Thoracic aorta (tissue), 2 donors: ENCODE results near the gene MDC1. TPM values are rescaled to one million over a fixed set of nuclear protein-coding genes. Genes with fewer than 3 reads are reported as not detected.
"Not testable (repeated sequence)": the region's sequence is repeated elsewhere in the genome, so short reads cannot be mapped to it uniquely, and the experiment has no call there.

Experiments
- ATAC-seq: fragments of 150-250 bp; one replicate; pipeline ENCODE4 v1.8.0; 2017; ENCODE audit warnings: low read depth; ENCODE audit not compliant: insufficient number of reproducible peaks, low FRiP score
- DNase-seq: peaks from one replicate; pipeline ENCODE4 v3.0.0-alpha.2; 2020; ENCODE audit warnings: low spot score
- H3K27ac ChIP-seq, 2 donors: fragments of 200-600 bp; sonication (generic); 1 replicate in 1 of 2; 2 replicates in 1 of 2; pipeline ENCODE4 v1.5.1; 2016; ENCODE audit warnings: mild to moderate bottlenecking in 2 of 2, moderate library complexity in 2 of 2
- H3K27me3 ChIP-seq: fragments of 200-600 bp; sonication (generic); replicated peaks from 2 replicates; pipeline ENCODE4 v1.6.0; 2016; ENCODE audit warnings: mild to moderate bottlenecking; ENCODE audit not compliant: insufficient read depth
- H3K36me3 ChIP-seq: fragments of 200-600 bp; sonication (generic); one replicate; pipeline ENCODE4 v1.5.1; 2016
- H3K4me1 ChIP-seq, 2 donors: fragments of 200-600 bp; sonication (generic); 1 replicate in 1 of 2; 2 replicates in 1 of 2; pipeline versions ENCODE4 v1.5.1 to v1.6.0; 2016; ENCODE audit warnings: low read depth in 2 of 2, mild to moderate bottlenecking in 1 of 2; ENCODE audit not compliant: control insufficient read depth in 1 of 2
- H3K4me3 ChIP-seq: fragments of 200-600 bp; sonication (generic); 2 replicates; pipeline ENCODE4 v1.5.1; 2016; ENCODE audit warnings: mild to moderate bottlenecking
- H3K9me3 ChIP-seq: fragments of 200-600 bp; sonication (generic); 2 replicates; pipeline ENCODE4 v1.5.1; 2016
- total RNA-seq, 2 donors: library from RNA; depleted of rRNA; stranded (reverse); fragments of >200 nt; gene quantifications; one replicate each; pipeline versions ENCODE4 v1.1.0 to v1.2.3, GENCODE V29; 2016
- TF ChIP-seq, protein P1 (sequence below): fragments of 200-600 bp; sonication (generic); IDR thresholded peaks from one replicate; pipeline ENCODE4 v1.5.1; 2019; ENCODE audit warnings: antibody characterized with exemption

Gene MDC1
- total RNA-seq, 2 donors from 2014 or later: 16.6 to 22.6 TPM

DNA sequence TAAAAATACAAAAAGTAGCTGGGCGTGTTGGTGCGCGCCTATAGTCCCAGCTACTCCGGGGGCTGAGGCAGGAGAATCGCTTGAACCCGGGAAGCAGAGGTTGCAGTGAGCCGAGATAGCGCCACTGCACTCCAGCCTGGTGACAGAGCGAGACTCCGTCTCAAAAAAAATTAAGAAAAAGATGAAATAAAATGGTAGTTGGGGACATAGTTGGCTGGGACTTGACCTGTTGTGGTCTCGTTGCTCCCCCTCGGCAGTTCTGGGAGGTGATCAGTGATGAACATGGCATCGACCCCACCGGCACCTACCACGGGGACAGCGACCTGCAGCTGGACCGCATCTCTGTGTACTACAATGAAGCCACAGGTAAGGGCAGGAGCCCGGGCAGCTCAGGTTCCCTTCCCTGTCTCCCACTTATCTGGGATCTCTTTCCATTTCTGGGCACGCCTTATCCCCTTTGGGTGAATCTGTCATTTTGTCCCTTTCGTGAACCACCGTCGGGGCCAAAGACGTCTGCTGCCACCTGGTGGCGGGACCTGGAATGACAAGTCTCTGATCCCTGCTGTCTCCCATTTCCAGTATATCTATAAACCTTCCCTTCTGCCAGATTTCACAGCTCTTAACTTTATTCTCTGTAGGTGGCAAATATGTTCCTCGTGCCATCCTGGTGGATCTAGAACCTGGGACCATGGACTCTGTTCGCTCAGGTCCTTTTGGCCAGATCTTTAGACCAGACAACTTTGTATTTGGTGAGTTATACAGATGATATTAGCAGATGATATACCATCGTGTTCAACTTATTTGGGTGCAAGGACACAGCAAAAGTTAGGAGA is 5.4 kb upstream of the MDC1 start:
- H3K36me3 ChIP-seq: peaks cover 38% of the 10 kb centered on the region
- H3K27ac ChIP-seq: peak overlapping the region; percentile 81 to 92
- H3K27me3 ChIP-seq: no peaks in the 10 kb centered on the region
- H3K4me1 ChIP-seq: peaks cover 21 to 64% of the 10 kb centered on the region in 2 donors
- peak overlapping the region; percentile 93 for H3K4me3 ChIP-seq
- DNase-seq (no peak), ATAC-seq (no peak)
- TF ChIP-seq, protein P1, sequence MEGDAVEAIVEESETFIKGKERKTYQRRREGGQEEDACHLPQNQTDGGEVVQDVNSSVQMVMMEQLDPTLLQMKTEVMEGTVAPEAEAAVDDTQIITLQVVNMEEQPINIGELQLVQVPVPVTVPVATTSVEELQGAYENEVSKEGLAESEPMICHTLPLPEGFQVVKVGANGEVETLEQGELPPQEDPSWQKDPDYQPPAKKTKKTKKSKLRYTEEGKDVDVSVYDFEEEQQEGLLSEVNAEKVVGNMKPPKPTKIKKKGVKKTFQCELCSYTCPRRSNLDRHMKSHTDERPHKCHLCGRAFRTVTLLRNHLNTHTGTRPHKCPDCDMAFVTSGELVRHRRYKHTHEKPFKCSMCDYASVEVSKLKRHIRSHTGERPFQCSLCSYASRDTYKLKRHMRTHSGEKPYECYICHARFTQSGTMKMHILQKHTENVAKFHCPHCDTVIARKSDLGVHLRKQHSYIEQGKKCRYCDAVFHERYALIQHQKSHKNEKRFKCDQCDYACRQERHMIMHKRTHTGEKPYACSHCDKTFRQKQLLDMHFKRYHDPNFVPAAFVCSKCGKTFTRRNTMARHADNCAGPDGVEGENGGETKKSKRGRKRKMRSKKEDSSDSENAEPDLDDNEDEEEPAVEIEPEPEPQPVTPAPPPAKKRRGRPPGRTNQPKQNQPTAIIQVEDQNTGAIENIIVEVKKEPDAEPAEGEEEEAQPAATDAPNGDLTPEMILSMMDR: peak; percentile 98
- no peaks in the 10 kb centered on the region for H3K9me3 ChIP-seq

DNA sequence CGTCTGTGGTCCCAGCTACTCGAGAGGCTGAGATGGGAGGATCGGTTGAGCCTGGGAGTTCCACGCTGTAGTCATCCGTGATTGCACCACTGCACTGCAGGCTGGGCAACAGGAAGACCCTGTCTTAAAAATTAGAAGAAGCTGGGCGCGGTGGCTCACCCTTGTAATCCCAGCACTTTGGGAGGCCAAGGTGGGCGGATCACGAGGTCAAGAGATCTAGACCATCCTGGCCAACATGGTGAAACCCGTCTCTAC is 4.9 kb upstream of the MDC1 start:
- not testable (repeated sequence) for ATAC-seq, H3K27me3 ChIP-seq, H3K9me3 ChIP-seq, DNase-seq
- H3K27ac ChIP-seq: peak overlapping the region; percentile 81 to 92
- peaks cover 21 to 60% of the 10 kb centered on the region in 2 donors for H3K4me1 ChIP-seq
- peak overlapping the region; percentile 93 for H3K4me3 ChIP-seq
- peaks cover 33% of the 10 kb centered on the region for H3K36me3 ChIP-seq

DNA sequence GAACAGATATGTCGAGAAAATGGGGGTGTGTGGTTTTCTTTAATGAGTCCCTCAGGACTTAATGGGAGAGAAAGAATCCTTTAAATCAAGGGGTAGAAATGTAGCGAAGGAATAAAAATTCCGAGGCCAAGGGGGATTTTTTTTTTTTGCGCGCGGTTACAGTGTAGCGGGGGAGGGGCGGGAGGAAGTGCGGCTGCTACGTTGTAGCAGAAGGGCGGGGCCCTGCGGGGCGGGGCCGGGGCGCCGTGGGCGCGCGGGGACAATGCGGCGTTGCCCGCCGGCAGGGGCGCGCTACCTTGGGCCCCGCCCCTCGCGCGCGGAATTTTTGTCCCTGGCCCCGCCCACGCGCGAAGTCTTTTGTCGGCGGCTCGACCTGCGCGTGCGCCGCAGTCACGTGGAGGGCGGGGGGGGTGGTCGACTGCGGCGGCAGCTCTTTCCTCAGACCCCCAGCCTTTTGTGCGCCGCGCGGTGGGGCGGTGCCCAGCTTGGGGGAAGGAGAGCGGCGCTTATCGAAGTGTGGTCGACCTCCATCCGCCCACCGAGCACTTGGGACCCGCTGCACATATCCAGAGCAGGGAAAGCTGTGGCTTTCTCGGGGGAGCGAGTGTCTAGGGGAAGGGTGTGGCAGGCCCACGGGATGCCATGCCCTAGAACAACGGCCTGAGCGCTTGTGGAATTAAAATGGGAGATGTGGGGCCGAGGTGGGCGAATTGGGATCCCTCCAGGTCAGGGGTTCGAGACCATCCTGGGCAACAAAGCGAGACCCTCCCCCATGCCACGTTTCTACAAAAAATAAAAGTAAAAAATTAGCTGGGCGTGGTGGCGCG is 4.3 kb upstream of the MDC1 start:
- Histone ChIP-seq H3K27me3 (no peaks in the 10 kb centered on the region), H3K9me3 (no peaks in the 10 kb centered on the region), H3K4me3 (peak overlapping the region; percentile 93), H3K27ac (peak overlapping the region; percentile 92), H3K4me1 (peaks cover 21 to 63% of the 10 kb centered on the region in 2 donors), H3K36me3 (peaks cover 30% of the 10 kb centered on the region)
- ATAC-seq: peak; percentile 29
- TF ChIP-seq, protein P1: peak; percentile 45
- DNase-seq: peak; percentile 58

DNA sequence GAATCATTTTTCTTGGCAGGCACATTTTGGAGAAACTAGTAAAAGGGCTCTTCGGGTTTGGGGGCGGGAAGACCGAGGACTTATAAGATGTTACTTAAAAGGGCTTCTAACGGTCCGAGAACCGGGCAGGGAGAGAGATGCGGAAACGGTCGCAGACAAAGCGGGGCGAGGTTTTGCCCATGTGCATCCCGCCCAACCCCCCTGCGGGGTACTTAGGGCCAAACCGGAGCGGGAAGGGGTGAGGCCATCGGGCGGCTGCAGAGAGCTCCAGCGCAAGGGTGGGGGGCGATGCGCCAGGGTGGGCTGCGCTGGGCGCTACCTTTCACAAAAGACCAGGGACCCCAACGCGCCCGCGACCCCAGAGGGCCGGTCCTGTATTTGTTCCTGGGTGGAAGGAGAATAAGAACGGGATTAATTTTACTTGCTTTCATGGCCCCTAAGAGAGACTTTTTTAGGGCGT is 3.7 kb upstream of the MDC1 start:
- no peak for DNase-seq
- no peaks in the 10 kb centered on the region for H3K27me3 ChIP-seq
- no peaks in the 10 kb centered on the region for H3K9me3 ChIP-seq
- TF ChIP-seq, protein P1: no peak
- H3K4me3 ChIP-seq: peak overlapping the region; percentile 93
- peaks cover 27% of the 10 kb centered on the region for H3K36me3 ChIP-seq
- peak overlapping the region; percentile 92 for H3K27ac ChIP-seq
- H3K4me1 ChIP-seq: peaks cover 18 to 65% of the 10 kb centered on the region in 2 donors
- ATAC-seq: no peak

DNA sequence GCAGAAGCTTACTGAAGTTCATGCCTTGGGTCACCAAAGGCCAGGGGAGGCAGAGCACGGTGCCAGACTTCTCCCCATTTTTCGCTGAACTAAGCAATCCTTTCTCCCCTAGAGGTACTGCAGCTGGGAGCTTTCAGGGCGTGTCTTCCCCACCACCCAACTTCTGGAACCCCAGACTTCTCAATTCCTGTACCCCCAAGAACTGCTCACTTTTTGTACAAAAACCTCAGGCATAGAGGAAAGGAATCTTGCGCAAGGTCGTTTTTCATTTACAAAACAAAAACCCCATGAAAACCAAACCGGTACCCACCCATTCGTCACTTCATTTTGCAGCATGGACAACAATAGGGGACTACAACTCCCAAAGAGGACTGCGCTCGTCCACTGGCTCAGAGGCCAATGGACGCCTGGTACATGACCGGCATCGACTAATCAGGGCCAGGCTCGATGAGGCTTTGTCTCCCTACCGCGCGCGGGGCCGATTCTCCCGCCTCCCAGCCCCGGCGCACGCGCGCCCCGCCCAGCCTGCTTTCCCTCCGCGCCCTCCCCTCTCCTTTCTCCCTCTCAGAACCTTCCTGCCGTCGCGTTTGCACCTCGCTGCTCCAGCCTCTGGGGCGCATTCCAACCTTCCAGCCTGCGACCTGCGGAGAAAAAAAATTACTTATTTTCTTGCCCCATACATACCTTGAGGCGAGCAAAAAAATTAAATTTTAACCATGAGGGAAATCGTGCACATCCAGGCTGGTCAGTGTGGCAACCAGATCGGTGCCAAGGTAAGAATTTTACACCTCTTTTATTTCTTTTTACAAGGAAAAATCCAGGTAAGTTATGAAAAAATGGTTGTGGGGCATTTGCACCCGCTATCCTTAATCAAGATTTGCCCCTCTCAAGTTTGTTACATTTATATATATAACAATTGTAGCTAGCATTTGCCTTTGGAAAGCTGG is 3.0 kb upstream of the MDC1 start, which contains the start of gene TUBB:
TUBB (plus strand) TSS at position 562 of the 947 bp plus-strand sequence; CDS start at position 717, 155 bp downstream.
- peaks cover 11 to 58% of the 10 kb centered on the region in 2 donors for H3K4me1 ChIP-seq
- H3K27me3 ChIP-seq: no peaks in the 10 kb centered on the region
- TF ChIP-seq, protein P1: no peak
- no peaks in the 10 kb centered on the region for H3K9me3 ChIP-seq
- peak within 1 kb of the TSS; percentile 92 for H3K27ac ChIP-seq
- peak; percentile 87 for DNase-seq
- peak within 1 kb of the TSS; percentile 93 for H3K4me3 ChIP-seq
- ATAC-seq: peak; percentile 37
- peaks cover 22% of the 10 kb centered on the region for H3K36me3 ChIP-seq
